HepG2 (cell line): ENCODE measurements around the gene CYP20A1. TPM values are rescaled to one million over a fixed set of nuclear protein-coding genes. Genes with fewer than 3 reads are reported as not detected.

Experiments used
- ATAC-seq: fragments of 200-7000 bp; cut with Tn5 transposase; 3 replicates; pipeline ENCODE4 v1.9.1; 2020; ENCODE audit warnings: mild to moderate bottlenecking, moderate library complexity
- BruUV-seq: library from RNA; stranded (reverse); fragments of 400-500 nt; replicated peaks from 2 replicates; lab custom pipeline; 2021; lab: Mats Ljungman, UMichigan
- CTCF ChIA-PET: fragments of 300-600 bp; formaldehyde crosslinking; extraction: SDS; loops from one replicate; lab custom pipeline; 2021; ENCODE audit warnings: low total read pairs, inconsistent platforms, low intra/inter-chr PET ratio; lab: Yijun Ruan, JAX
- POLR2A ChIA-PET: fragments of 350-600 bp; sonication (Branson Sonifier 250); formaldehyde crosslinking; loops from one replicate; lab custom pipeline; 2020; ENCODE audit warnings: antibody characterized with exemption, inconsistent platforms; lab: Yijun Ruan, JAX
- DNase-seq: peaks from one replicate; pipeline ENCODE4 v3.0.0-alpha.2; 2015; ENCODE audit warnings: low spot score
- FAIRE-seq: peaks from 3 replicates; lab custom pipeline; 2011; peaks lifted over from hg19 to GRCh38; lab: Jason Lieb, UNC
- H2AFZ ChIP-seq: one replicate; pipeline ENCODE4 v1.6.1; 2011; ENCODE audit warnings: low read length, inconsistent platforms
- H3K27ac ChIP-seq: fragments of 300-600 bp; 3 replicates; pipeline ENCODE4 v1.8.0; 2011; ENCODE audit warnings: mixed run types, mild to moderate bottlenecking, mixed read lengths, low read length, inconsistent platforms; ENCODE audit not compliant: insufficient read depth; ENCODE audit errors: extremely low read length
- H3K27me3 ChIP-seq, 2 experiments: fragments of 200-600 bp in 1 of 2; 2 replicates in 1 of 2; 3 replicates in 1 of 2; pipeline versions ENCODE4 v1.6.0 to v1.8.0; 2011; ENCODE audit warnings: low read length in 2 of 2, mild to moderate bottlenecking in 2 of 2, moderate library complexity in 2 of 2, inconsistent platforms in 1 of 2; ENCODE audit not compliant: insufficient read depth in 2 of 2, control insufficient read depth in 1 of 2
- H3K36me3 ChIP-seq, 2 experiments: fragments of 200-600 bp in 1 of 2; replicated peaks in 1 of 2; 2 replicates in 1 of 2; 3 replicates in 1 of 2; pipeline versions ENCODE4 v1.5.1 to v1.8.0; 2011; ENCODE audit warnings: low read length in 2 of 2, inconsistent platforms in 1 of 2; ENCODE audit not compliant: insufficient read depth in 2 of 2, control insufficient read depth in 1 of 2
- H3K4me1 ChIP-seq: 2 replicates; pipeline ENCODE4 v1.5.1; 2012; ENCODE audit warnings: low read length, inconsistent platforms; ENCODE audit not compliant: insufficient read depth
- H3K4me2 ChIP-seq: 2 replicates; pipeline ENCODE4 v1.6.0; 2011; ENCODE audit warnings: low read depth, low read length, inconsistent platforms
- H3K4me3 ChIP-seq, 3 experiments: fragments of 200-600 bp in 1 of 3; sonication (generic), shearing (Covaris generic) in 1 of 3; replicated peaks in 1 of 3; 2 replicates each; pipeline ENCODE4 v1.5.1; 2011 to 2016; ENCODE audit warnings: low read length in 3 of 3, inconsistent platforms in 2 of 3, low read depth in 2 of 3, mild to moderate bottlenecking in 2 of 3, control low read depth in 1 of 3, mixed read lengths in 1 of 3; ENCODE audit not compliant: insufficient read depth in 1 of 3
- H3K79me2 ChIP-seq: one replicate; pipeline ENCODE4 v1.6.1; 2011; ENCODE audit warnings: low read length, inconsistent platforms; ENCODE audit not compliant: insufficient read depth
- H3K9ac ChIP-seq: 2 replicates; pipeline ENCODE4 v1.6.0; 2011; ENCODE audit warnings: mild to moderate bottlenecking, low read depth, low read length, inconsistent platforms; ENCODE audit not compliant: insufficient read depth
- H3K9me3 ChIP-seq: 2 replicates; pipeline ENCODE4 v1.5.1; 2012; ENCODE audit warnings: mild to moderate bottlenecking, low read length
- H4K20me1 ChIP-seq: 2 replicates; pipeline ENCODE4 v1.6.0; 2011; ENCODE audit warnings: inconsistent platforms, mild to moderate bottlenecking, low read length, moderate library complexity; ENCODE audit not compliant: insufficient read depth
- MATR3 ChIP-seq: sonication (generic); formaldehyde crosslinking; IDR thresholded peaks from 2 replicates; pipeline ENCODE4 v1.4.0; 2020; ENCODE audit warnings: missing genetic modification reagents
- SNAPC5 ChIP-seq: sonication (generic); formaldehyde crosslinking; IDR thresholded peaks from 2 replicates; pipeline ENCODE4 v1.8.1; 2023; ENCODE audit warnings: mild to moderate bottlenecking, missing genetic modification reagents, borderline replicate concordance
- SP1 ChIP-seq, 2 experiments: fragments of 450-650 bp in 1 of 2; sonication (generic) in 1 of 2; formaldehyde crosslinking in 1 of 2; IDR thresholded peaks; 2 replicates each; pipeline versions ENCODE4 v1.4.0 to v1.6.1; 2016 to 2020; ENCODE audit warnings: missing genetic modification reagents in 1 of 2
- ZBTB21 ChIP-seq: sonication (generic); formaldehyde crosslinking; IDR thresholded peaks from 2 replicates; pipeline ENCODE4 v1.4.0; 2020; ENCODE audit warnings: missing genetic modification reagents
- ZBTB49 ChIP-seq: sonication (generic); formaldehyde crosslinking; IDR thresholded peaks from 2 replicates; pipeline ENCODE4 v1.4.0; 2020; ENCODE audit warnings: missing genetic modification reagents, borderline replicate concordance
- ZNF619 ChIP-seq: sonication (generic); formaldehyde crosslinking; IDR thresholded peaks from 2 replicates; pipeline ENCODE4 v1.4.0; 2020; ENCODE audit warnings: mild to moderate bottlenecking, missing genetic modification reagents
- ZNF766 ChIP-seq: sonication (generic); formaldehyde crosslinking; IDR thresholded peaks from 2 replicates; pipeline ENCODE4 v1.5.0; 2020; ENCODE audit warnings: missing genetic modification reagents, borderline replicate concordance
- WGBS: methylation state at CpG from one replicate; pipeline ENCODE4 v1.1.6; 2017; ENCODE audit warnings: low lambda C conversion rate; 5-methylcytosine and 5-hydroxymethylcytosine counted together
- in situ Hi-C: cut with HindIII; loops from 2 replicates; pipeline ENCODE4 v1.10.0; 2017; ENCODE audit warnings: low pct_unique_long_range_greater_than_20kb; ENCODE audit not compliant: extremely low pct_ligation_motif_present
- intact Hi-C: fragments of 100-400 bp; cut with micrococcal nuclease; formaldehyde crosslinking; loops from one replicate; pipeline ENCODE4 v1.10.0; 2022; ENCODE audit not compliant: unreplicated experiment
- polyA plus RNA-seq, 8 experiments: library from polyadenylated mRNA; depleted of rRNA in 3 of 8; stranded (reverse) in 7 of 8; unstranded in 1 of 8; fragments of >200 nt; fragmentation: Illumina TruSeq in 4 of 8; extraction: Trizol in 4 of 8; gene quantifications; 2 replicates each; pipeline versions ENCODE4 v1.2.1 to v1.2.3, GENCODE V29; 2011 to 2016; ENCODE audit warnings: low read depth in 4 of 8, missing spikeins in 1 of 8, mixed read lengths in 1 of 8; ENCODE audit not compliant: insufficient read depth in 1 of 8
- total RNA-seq, 5 experiments: library from RNA; depleted of rRNA; stranded (reverse); fragments of >200 nt; fragmentation: Illumina TruSeq; extraction: Trizol; gene quantifications; 2 replicates each; pipeline ENCODE4 v1.2.3, GENCODE V29; 2016; ENCODE audit warnings: low read depth in 1 of 5
- TF ChIP-seq, protein P1 (sequence below): sonication (generic); formaldehyde crosslinking; IDR thresholded peaks from 2 replicates; pipeline ENCODE4 v1.5.0; 2020; ENCODE audit warnings: mild to moderate bottlenecking, missing genetic modification reagents

CYP20A1 gene
- total and polyA plus RNA-seq, 2 of the 13 experiments (the other 11 are each of a cell fraction or from before 2014, with no cell fraction given): 9.6 to 35.3 TPM

DNA sequence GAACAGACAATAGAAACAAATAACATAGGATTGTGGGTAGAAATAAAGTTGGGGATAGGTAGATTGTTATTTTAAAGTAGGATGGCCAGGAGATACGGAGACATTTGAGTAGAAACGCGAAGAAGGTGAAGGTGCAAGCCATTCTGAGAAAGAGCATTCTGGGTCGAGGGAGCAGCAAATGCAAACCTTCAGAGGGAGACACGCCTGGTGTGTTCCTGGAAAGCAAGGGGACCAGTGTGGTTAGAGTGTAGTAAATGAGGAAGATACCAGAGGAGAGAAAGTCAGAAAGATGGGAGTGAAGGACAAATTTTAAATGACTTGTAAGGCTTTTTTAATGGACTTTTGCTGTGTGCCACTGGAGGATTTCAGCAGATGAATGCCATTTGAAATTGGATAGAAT, 1.7 kb downstream of the CYP20A1 start (continued):
- TF ChIP-seq ZBTB49: no peak
- TF ChIP-seq, all 625 proteins: peak for 4

DNA sequence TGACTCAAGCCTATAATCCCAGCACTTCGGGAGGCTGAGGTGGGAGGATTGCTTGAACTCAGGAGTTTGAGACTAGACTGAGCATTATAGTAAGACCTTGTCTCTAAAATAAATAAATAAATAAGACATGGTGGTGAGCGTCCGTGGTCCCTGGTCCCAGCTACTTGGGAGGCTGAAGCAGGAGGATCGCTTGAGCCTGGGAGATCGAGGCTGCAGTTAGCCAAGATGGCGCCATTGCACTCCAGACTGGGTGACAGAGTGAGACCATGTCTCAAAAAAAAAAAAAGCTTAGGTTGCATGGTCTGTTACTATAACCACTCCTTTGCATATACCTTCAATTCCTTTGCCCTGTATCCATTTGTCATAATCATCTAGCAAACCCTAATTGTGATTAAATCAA, 3.7 kb downstream of the CYP20A1 start:
- in situ Hi-C loops: loop anchor here (25.0 kb wide), 1 partner anchor 420 kb away; no protein-coding TSS in a partner anchor
- ChIA-PET POLR2A (no interaction called here), CTCF (no interaction called here)
- Histone ChIP-seq H3K36me3 (peaks cover 4 to 16% of the 10 kb centered on the region in 2 experiments; a peak in 3 of 5 replicates), H3K4me2 (no peak overlapping the region), H3K9ac (no peak overlapping the region), H3K79me2 (peaks cover 25% of the 10 kb centered on the region), H3K27ac (no peak overlapping the region), H4K20me1 (no peaks in the 10 kb centered on the region), H3K27me3 (no peaks in the 10 kb centered on the region), H2AFZ (no peak overlapping the region), H3K4me3 (no peak overlapping the region), H3K9me3 (no peaks in the 10 kb centered on the region), H3K4me1 (peaks cover 23% of the 10 kb centered on the region)
- no TSS peak for BruUV-seq
- intact Hi-C loops: no loop called here
- TF ChIP-seq SP1 (IDR thresholded peaks at IDR 0.05) (no peak), SP1 (CRISPR knock-in tag; IDR thresholded peaks at IDR 0.05) (no peak), ZNF619 (CRISPR knock-in tag) (no peak), SNAPC5 (CRISPR knock-in tag) (no peak), ZBTB21 (no peak), ZNF766 (CRISPR knock-in tag) (no peak), MATR3 (no peak)
- TF ChIP-seq, protein P1, sequence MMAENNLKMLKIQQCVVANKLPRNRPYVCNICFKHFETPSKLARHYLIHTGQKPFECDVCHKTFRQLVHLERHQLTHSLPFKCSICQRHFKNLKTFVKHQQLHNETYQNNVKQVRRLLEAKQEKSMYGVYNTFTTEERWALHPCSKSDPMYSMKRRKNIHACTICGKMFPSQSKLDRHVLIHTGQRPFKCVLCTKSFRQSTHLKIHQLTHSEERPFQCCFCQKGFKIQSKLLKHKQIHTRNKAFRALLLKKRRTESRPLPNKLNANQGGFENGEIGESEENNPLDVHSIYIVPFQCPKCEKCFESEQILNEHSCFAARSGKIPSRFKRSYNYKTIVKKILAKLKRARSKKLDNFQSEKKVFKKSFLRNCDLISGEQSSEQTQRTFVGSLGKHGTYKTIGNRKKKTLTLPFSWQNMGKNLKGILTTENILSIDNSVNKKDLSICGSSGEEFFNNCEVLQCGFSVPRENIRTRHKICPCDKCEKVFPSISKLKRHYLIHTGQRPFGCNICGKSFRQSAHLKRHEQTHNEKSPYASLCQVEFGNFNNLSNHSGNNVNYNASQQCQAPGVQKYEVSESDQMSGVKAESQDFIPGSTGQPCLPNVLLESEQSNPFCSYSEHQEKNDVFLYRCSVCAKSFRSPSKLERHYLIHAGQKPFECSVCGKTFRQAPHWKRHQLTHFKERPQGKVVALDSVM (CRISPR knock-in tag): peak; percentile 88
- WGBS: 95% methylated on average over 6 of the region's 6 CpGs
- no peak for ATAC-seq
- DNase-seq: no peak
- FAIRE-seq: no peak
